Measurements from ENCODE around the gene NLRP1.

NLRP1 gene

GRCh38 chr17:5584383-5585286 is at the start of gene NLRP1:
Gene NLRP1, minus strand, starts transcription at chr17:5584509. Its CDS starts 552 bp downstream, at chr17:5583957.
- peak; percentile 45 for DNase-seq (ENCODE audit: low spot score)

- no peak for DNase-seq (ENCODE audit: low spot score)
Measured at GRCh38 chr17:5631958-5632590, 47.8 kb upstream of the NLRP1 start.

- no peak for DNase-seq (ENCODE audit: low spot score)
Measured at GRCh38 chr17:5630434-5630833, 46.1 kb upstream of the NLRP1 start.

- no peak for DNase-seq (ENCODE audit: low spot score)
Measured at GRCh38 chr17:5629128-5629527, 44.8 kb upstream of the NLRP1 start.

- no peak for DNase-seq (ENCODE audit: low spot score)
Measured at GRCh38 chr17:5628262-5628661, 44.0 kb upstream of the NLRP1 start.

- no peak for DNase-seq (ENCODE audit: low spot score)
Measured at GRCh38 chr17:5624211-5624610, 39.9 kb upstream of the NLRP1 start.

GRCh38 chr17:5621729-5622128 is 37.4 kb upstream of the NLRP1 start:
- no peak for DNase-seq (ENCODE audit: low spot score)

GRCh38 chr17:5621026-5621425 is 36.7 kb upstream of the NLRP1 start:
- DNase-seq (ENCODE audit: low spot score), result no peak

- DNase-seq (ENCODE audit: low spot score), result no peak
Measured at GRCh38 chr17:5619088-5619740, 34.9 kb upstream of the NLRP1 start.

- DNase-seq (ENCODE audit: low spot score), result no peak
Measured at GRCh38 chr17:5618476-5618875, 34.2 kb upstream of the NLRP1 start.

GRCh38 chr17:5615476-5615875 is 31.2 kb upstream of the NLRP1 start:
- no peak for DNase-seq (ENCODE audit: low spot score)

- no peak for DNase-seq (ENCODE audit: low spot score)
Measured at GRCh38 chr17:5610956-5611355, 26.6 kb upstream of the NLRP1 start.

- no peak for DNase-seq (ENCODE audit: low spot score)
Measured at GRCh38 chr17:5608399-5609112, 24.2 kb upstream of the NLRP1 start.

- DNase-seq (ENCODE audit: low spot score), result no peak
Measured at GRCh38 chr17:5607946-5608345, 23.6 kb upstream of the NLRP1 start.

GRCh38 chr17:5605452-5605851 is 21.1 kb upstream of the NLRP1 start:
- no peak for DNase-seq (ENCODE audit: low spot score)

GRCh38 chr17:5600041-5600440 is 15.7 kb upstream of the NLRP1 start:
- DNase-seq (ENCODE audit: low spot score), result no peak

GRCh38 chr17:5598457-5598856 is 14.1 kb upstream of the NLRP1 start:
- DNase-seq (ENCODE audit: low spot score), result no peak

GRCh38 chr17:5596421-5596820 is 12.1 kb upstream of the NLRP1 start:
- no peak for DNase-seq (ENCODE audit: low spot score)

- DNase-seq (ENCODE audit: low spot score), result no peak
Measured at GRCh38 chr17:5595831-5596230, 11.5 kb upstream of the NLRP1 start.

- DNase-seq (ENCODE audit: low spot score), result peak; percentile 51
Measured at GRCh38 chr17:5592382-5592781, 8.1 kb upstream of the NLRP1 start.

- DNase-seq (ENCODE audit: low spot score), result no peak
Measured at GRCh38 chr17:5591966-5592365, 7.7 kb upstream of the NLRP1 start.

GRCh38 chr17:5588584-5588983 is 4.3 kb upstream of the NLRP1 start:
- DNase-seq (ENCODE audit: low spot score), result no peak

Data from COLO829 (cell line).